OCI-LY7 (cell line): ENCODE results near the gene MTHFD2L. TPM values are rescaled to one million over a fixed set of nuclear protein-coding genes. Genes with fewer than 3 reads are reported as not detected.

Experiments
- BruUV-seq: library from RNA; stranded (reverse); fragments of 400-500 nt; replicated peaks from 2 replicates; lab custom pipeline; 2021; lab: Mats Ljungman, UMichigan
- CTCF ChIA-PET: fragments of 300-600 bp; sonication (Branson Sonifier 250); formaldehyde crosslinking; loops from one replicate; lab custom pipeline; 2022; ENCODE audit warnings: antibody characterized with exemption; ENCODE audit not compliant: unreplicated experiment; lab: Charles Lee
- POLR2A ChIA-PET: fragments of 300-600 bp; sonication (Branson Sonifier 250); formaldehyde crosslinking; loops from one replicate; lab custom pipeline; 2022; ENCODE audit warnings: antibody characterized with exemption; lab: Charles Lee
- DNase-seq: peaks from one replicate; pipeline ENCODE4 v3.0.0-alpha.2; 2015; ENCODE audit warnings: low spot score
- H2AFZ ChIP-seq: fragments of 200-600 bp; sonication (generic), shearing (Covaris generic); 2 replicates; pipeline ENCODE4 v1.6.1; 2014; ENCODE audit warnings: mild to moderate bottlenecking, antibody characterized with exemption, low read length, moderate library complexity
- H3K27ac ChIP-seq: fragments of 200-600 bp; sonication (generic); 2 replicates; pipeline ENCODE4 v1.5.1; 2014; ENCODE audit warnings: mixed run types, low read depth, mild to moderate bottlenecking, moderate library complexity, low read length, inconsistent platforms; ENCODE audit not compliant: poor library complexity, severe bottlenecking
- H3K36me3 ChIP-seq: fragments of 200-600 bp; sonication (generic); 2 replicates; pipeline ENCODE4 v1.6.1; 2014; ENCODE audit warnings: mild to moderate bottlenecking, antibody characterized with exemption, low read length, moderate library complexity, mixed read lengths; ENCODE audit not compliant: insufficient read depth
- H3K4me1 ChIP-seq: fragments of 200-600 bp; sonication (generic); 2 replicates; pipeline ENCODE4 v1.5.1; 2014; ENCODE audit warnings: mild to moderate bottlenecking, low read length; ENCODE audit not compliant: insufficient read depth, poor library complexity, severe bottlenecking
- H3K4me2 ChIP-seq: fragments of 200-600 bp; sonication (generic); 2 replicates; pipeline ENCODE4 v1.6.1; 2014; ENCODE audit warnings: mild to moderate bottlenecking, low read length
- H3K4me3 ChIP-seq: fragments of 200-600 bp; sonication (generic); 2 replicates; pipeline ENCODE4 v1.5.1; 2014; ENCODE audit warnings: mild to moderate bottlenecking, low read depth, low read length; ENCODE audit not compliant: poor library complexity, severe bottlenecking
- H3K79me2 ChIP-seq: fragments of 200-600 bp; sonication (generic); 2 replicates; pipeline ENCODE4 v1.6.1; 2016; ENCODE audit warnings: low read depth, mild to moderate bottlenecking, low read length, moderate library complexity, mixed read lengths; ENCODE audit not compliant: insufficient read depth
- H3K9me2 ChIP-seq: fragments of 200-600 bp; sonication (generic); 2 replicates; pipeline ENCODE4 v1.6.1; 2016; ENCODE audit warnings: mild to moderate bottlenecking, low read length, mixed read lengths; ENCODE audit not compliant: insufficient read depth
- H3K9me3 ChIP-seq: fragments of 200-600 bp; sonication (generic); 2 replicates; pipeline ENCODE4 v1.6.1; 2014; ENCODE audit warnings: mild to moderate bottlenecking, mixed run types, low read length, mixed read lengths
- H4K20me1 ChIP-seq: fragments of 200-600 bp; sonication (generic); 2 replicates; pipeline ENCODE4 v1.6.1; 2014; ENCODE audit warnings: mild to moderate bottlenecking, antibody characterized with exemption, low read length, moderate library complexity, mixed read lengths; ENCODE audit not compliant: insufficient read depth
- CTCF ChIP-seq: fragments of 200-600 bp; sonication (generic); conservative IDR thresholded peaks from 2 replicates; pipeline ENCODE4 v1.5.1; 2014; ENCODE audit warnings: mild to moderate bottlenecking, antibody characterized with exemption, low read length, moderate library complexity, mixed read lengths
- EZH2phosphoT487 ChIP-seq: fragments of 200-600 bp; sonication (generic); IDR thresholded peaks from 2 replicates; pipeline ENCODE4 v1.6.1; 2018; ENCODE audit warnings: low read depth, borderline replicate concordance, mild to moderate bottlenecking, mixed run types, antibody characterized with exemption, low read length, moderate library complexity, mixed read lengths
- intact Hi-C: fragments of 100-400 bp; cut with micrococcal nuclease; formaldehyde crosslinking; loops from one replicate; pipeline ENCODE4 v1.10.0; 2022; ENCODE audit not compliant: unreplicated experiment
- total RNA-seq, 2 experiments: library from RNA; depleted of rRNA in 1 of 2; stranded (reverse); fragments of >200 nt in 1 of 2; shearing (Covaris generic) in 1 of 2; gene quantifications; 2 replicates each; pipeline ENCODE4 v1.2.3, GENCODE V29; 2014 to 2022

MTHFD2L gene
- total RNA-seq, 2 experiments from 2014 or later, result 18.7 to 18.9 TPM

GRCh38 chr4:74294681-74295080 is 136.8 kb downstream of the MTHFD2L start:
- DNase-seq, result no peak
- BruUV-seq, result no TSS peak
- H3K4me1 ChIP-seq, result peaks cover 17% of the 10 kb centered on the region
- ChIA-PET CTCF (no interaction called here), POLR2A (no interaction called here)
- no peak overlapping the region for H3K4me3 ChIP-seq
- no peak overlapping the region for H2AFZ ChIP-seq
- TF ChIP-seq CTCF (no peak), EZH2phosphoT487 (no peak)
- H3K9me2 ChIP-seq, result no peaks in the 10 kb centered on the region
- H3K9me3 ChIP-seq, result no peaks in the 10 kb centered on the region
- H3K4me2 ChIP-seq, result no peak overlapping the region
- intact Hi-C loops, result no loop called here
- no peaks in the 10 kb centered on the region for H3K79me2 ChIP-seq
- no peaks in the 10 kb centered on the region for H4K20me1 ChIP-seq
- H3K36me3 ChIP-seq, result no peaks in the 10 kb centered on the region
- H3K27ac ChIP-seq, result no peak overlapping the region

- Histone ChIP-seq H2AFZ (no peak overlapping the region), H3K4me3 (no peak overlapping the region), H3K79me2 (no peaks in the 10 kb centered on the region), H3K4me1 (peaks cover 17% of the 10 kb centered on the region), H4K20me1 (no peaks in the 10 kb centered on the region), H3K4me2 (peak overlapping the region; percentile 47), H3K9me3 (no peaks in the 10 kb centered on the region), H3K36me3 (no peaks in the 10 kb centered on the region), H3K9me2 (no peaks in the 10 kb centered on the region), H3K27ac (no peak overlapping the region)
- no peak for TF ChIP-seq EZH2phosphoT487
- no peak for TF ChIP-seq CTCF
- DNase-seq, result peak; percentile 18
- intact Hi-C loops, result no loop called here
- no TSS peak for BruUV-seq
- ChIA-PET CTCF (no interaction called here), POLR2A (interaction anchor here (3.0 kb wide), 1 partner anchor 11 kb away, joined by 11 read pairs; the partner anchor contains the start of gene EPGN)
These were observed 139.6 kb downstream of the MTHFD2L start for GRCh38 chr4:74297539-74297938.

- H3K9me3 ChIP-seq, result no peaks in the 10 kb centered on the region
- H3K9me2 ChIP-seq, result no peaks in the 10 kb centered on the region
- TF ChIP-seq CTCF, result no peak
- no peak for TF ChIP-seq EZH2phosphoT487
- CTCF ChIA-PET, result no interaction called here
- no peak overlapping the region for H3K4me3 ChIP-seq
- no peaks in the 10 kb centered on the region for H4K20me1 ChIP-seq
- H3K36me3 ChIP-seq, result no peaks in the 10 kb centered on the region
- peaks cover 4% of the 10 kb centered on the region for H3K4me1 ChIP-seq
- no TSS peak for BruUV-seq
- no peak for DNase-seq
- POLR2A ChIA-PET, result no interaction called here
- intact Hi-C loops, result no loop called here
- no peak overlapping the region for H3K27ac ChIP-seq
- H3K4me2 ChIP-seq, result no peak overlapping the region
- H2AFZ ChIP-seq, result no peak overlapping the region
- H3K79me2 ChIP-seq, result no peaks in the 10 kb centered on the region
These were observed 146.2 kb downstream of the MTHFD2L start for GRCh38 chr4:74304095-74304625.
